Embryonic facial prominence (tissue), 1 donor: ENCODE data around the gene KRTAP3-1.

ENCODE experiments used
- DNase-seq: peaks from one replicate; pipeline ENCODE4 v3.0.0-alpha.2; 2016; ENCODE audit errors: extremely low spot score

KRTAP3-1 gene

GRCh38 chr17:40978575-40979151 is 30.3 kb downstream of the KRTAP3-1 start:
- no peak for DNase-seq

- no peak for DNase-seq
These were observed 33.4 kb downstream of the KRTAP3-1 start for GRCh38 chr17:40975516-40975915.

GRCh38 chr17:40974366-40974765 is 34.6 kb downstream of the KRTAP3-1 start:
- no peak for DNase-seq

- no peak for DNase-seq
These were observed 41.3 kb downstream of the KRTAP3-1 start for GRCh38 chr17:40967582-40967981.

- no peak for DNase-seq
These were observed 42.1 kb downstream of the KRTAP3-1 start, which contains the start of gene KRT39 for GRCh38 chr17:40966848-40967247. KRT39 (minus strand) TSS chr17:40966948; CDS start chr17:40966856, 92 bp downstream.

GRCh38 chr17:40963838-40964237 is 45.1 kb downstream of the KRTAP3-1 start:
- DNase-seq = no peak

GRCh38 chr17:40962059-40962561 is 46.8 kb downstream of the KRTAP3-1 start:
- no peak for DNase-seq

- no peak for DNase-seq
These were observed 47.3 kb downstream of the KRTAP3-1 start for GRCh38 chr17:40961591-40961990.

GRCh38 chr17:40960144-40960543 is 48.8 kb downstream of the KRTAP3-1 start:
- DNase-seq = no peak
